Colonic mucosa (tissue), 4 donors: Measurements from ENCODE around the gene CFAP20. TPM values are rescaled to one million over a fixed set of nuclear protein-coding genes. Genes with fewer than 3 reads are reported as not detected.

Experiments used
- DNase-seq: peaks from one replicate; pipeline ENCODE4 v3.0.0-alpha.2; 2020
- H3K27ac ChIP-seq: fragments of 200-600 bp; one replicate; pipeline ENCODE4 v1.8.0; 2021
- H3K27me3 ChIP-seq: fragments of 200-600 bp; one replicate; pipeline ENCODE4 v1.8.0; 2021
- H3K36me3 ChIP-seq: fragments of 200-600 bp; one replicate; pipeline ENCODE4 v1.8.0; 2021
- H3K4me1 ChIP-seq: fragments of 200-600 bp; one replicate; pipeline ENCODE4 v1.8.0; 2021; ENCODE audit warnings: mild to moderate bottlenecking
- H3K4me3 ChIP-seq: fragments of 200-600 bp; one replicate; pipeline ENCODE4 v1.8.0; 2021
- H3K9ac ChIP-seq, 2 donors: one replicate each; pipeline ENCODE4 v1.7.0; 2013; ENCODE audit warnings: control low read depth in 2 of 2, low read depth in 2 of 2, low read length in 2 of 2
- H3K9me3 ChIP-seq: fragments of 200-600 bp; one replicate; pipeline ENCODE4 v1.8.0; 2021
- intact Hi-C: fragments of 100-400 bp; cut with DNase I; formaldehyde crosslinking; loops from one replicate; pipeline ENCODE4 v1.14.1; 2022
- total RNA-seq, 2 donors: library from RNA; stranded (reverse); fragmentation: NEBNext Ultra II Directional in 1 of 2; extraction: Animal tissue kit (Norgen Biotek cat#: 25700) in 1 of 2; gene quantifications; one replicate each; pipeline ENCODE4 v1.2.1, GENCODE V29; 2021
- TF ChIP-seq, protein P1 (sequence below): fragments of 200-600 bp; IDR thresholded peaks from one replicate; pipeline ENCODE4 v1.8.0; 2022; ENCODE audit warnings: antibody characterized with exemption, mild to moderate bottlenecking
- donor health status: healthy.
- donor health status: DM: no; HTN: no; CAD: no.
- donor health status: DM: no; HTN: no; CAD: no.

The CFAP20 gene
- total RNA-seq, 2 donors from 2014 or later = 26.7 to 32.1 TPM

DNA sequence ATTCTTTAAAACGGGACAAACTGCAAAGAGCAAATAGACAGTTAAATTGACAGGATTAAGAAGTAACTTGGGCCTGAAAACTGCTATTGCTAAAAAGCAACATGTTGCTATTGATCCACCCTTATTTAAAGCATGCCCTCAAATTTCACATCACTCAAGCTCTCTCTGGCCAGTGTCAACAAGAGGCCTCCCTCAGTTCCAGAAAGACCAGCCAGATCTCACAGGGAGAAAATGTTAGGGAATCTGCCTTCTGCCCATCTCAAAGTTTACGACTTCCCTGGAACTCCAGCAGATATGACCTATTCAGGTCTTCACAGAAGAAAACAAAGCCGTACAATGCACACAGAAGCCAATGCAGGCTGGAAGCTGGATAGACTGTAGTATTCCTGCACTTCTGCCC lies 8.9 kb downstream of the CFAP20 start:
- TF ChIP-seq, protein P1, sequence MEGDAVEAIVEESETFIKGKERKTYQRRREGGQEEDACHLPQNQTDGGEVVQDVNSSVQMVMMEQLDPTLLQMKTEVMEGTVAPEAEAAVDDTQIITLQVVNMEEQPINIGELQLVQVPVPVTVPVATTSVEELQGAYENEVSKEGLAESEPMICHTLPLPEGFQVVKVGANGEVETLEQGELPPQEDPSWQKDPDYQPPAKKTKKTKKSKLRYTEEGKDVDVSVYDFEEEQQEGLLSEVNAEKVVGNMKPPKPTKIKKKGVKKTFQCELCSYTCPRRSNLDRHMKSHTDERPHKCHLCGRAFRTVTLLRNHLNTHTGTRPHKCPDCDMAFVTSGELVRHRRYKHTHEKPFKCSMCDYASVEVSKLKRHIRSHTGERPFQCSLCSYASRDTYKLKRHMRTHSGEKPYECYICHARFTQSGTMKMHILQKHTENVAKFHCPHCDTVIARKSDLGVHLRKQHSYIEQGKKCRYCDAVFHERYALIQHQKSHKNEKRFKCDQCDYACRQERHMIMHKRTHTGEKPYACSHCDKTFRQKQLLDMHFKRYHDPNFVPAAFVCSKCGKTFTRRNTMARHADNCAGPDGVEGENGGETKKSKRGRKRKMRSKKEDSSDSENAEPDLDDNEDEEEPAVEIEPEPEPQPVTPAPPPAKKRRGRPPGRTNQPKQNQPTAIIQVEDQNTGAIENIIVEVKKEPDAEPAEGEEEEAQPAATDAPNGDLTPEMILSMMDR = no peak
- Histone ChIP-seq H3K27ac (no peak overlapping the region), H3K9ac (no peak overlapping the region), H3K36me3 (no peaks in the 10 kb centered on the region), H3K4me3 (no peak overlapping the region), H3K27me3 (no peaks in the 10 kb centered on the region), H3K9me3 (no peaks in the 10 kb centered on the region), H3K4me1 (peaks cover 19% of the 10 kb centered on the region)
- DNase-seq = no peak
- intact Hi-C loops = loop anchor here (2.0 kb wide), 1 partner anchor 97 kb away; no protein-coding TSS in a partner anchor

DNA sequence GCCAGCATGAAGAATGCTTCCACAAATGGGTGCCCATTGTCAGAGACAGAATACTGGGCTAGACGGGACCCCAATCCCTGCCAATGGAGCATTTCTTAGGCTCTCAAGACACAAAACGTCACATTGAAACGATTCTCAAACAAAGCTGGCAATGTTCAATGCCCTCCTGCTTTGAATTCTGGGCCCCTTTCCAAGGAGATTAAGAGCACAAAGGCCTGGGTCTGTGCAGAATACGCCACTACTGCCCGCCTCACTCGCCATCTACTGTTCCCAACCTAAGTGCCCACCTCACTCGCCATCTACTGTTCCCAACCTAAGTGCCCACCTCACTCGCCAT lies 9.7 kb downstream of the CFAP20 start:
- Histone ChIP-seq H3K27ac (no peak overlapping the region), H3K27me3 (no peaks in the 10 kb centered on the region), H3K4me3 (no peak overlapping the region), H3K9ac (no peak overlapping the region), H3K36me3 (peaks cover 3% of the 10 kb centered on the region), H3K9me3 (no peaks in the 10 kb centered on the region), H3K4me1 (peaks cover 19% of the 10 kb centered on the region)
- DNase-seq = no peak
- TF ChIP-seq, protein P1 = no peak
- intact Hi-C loops = loop anchor here (10.0 kb wide), 1 partner anchor 215 kb away; no protein-coding TSS in a partner anchor

DNA sequence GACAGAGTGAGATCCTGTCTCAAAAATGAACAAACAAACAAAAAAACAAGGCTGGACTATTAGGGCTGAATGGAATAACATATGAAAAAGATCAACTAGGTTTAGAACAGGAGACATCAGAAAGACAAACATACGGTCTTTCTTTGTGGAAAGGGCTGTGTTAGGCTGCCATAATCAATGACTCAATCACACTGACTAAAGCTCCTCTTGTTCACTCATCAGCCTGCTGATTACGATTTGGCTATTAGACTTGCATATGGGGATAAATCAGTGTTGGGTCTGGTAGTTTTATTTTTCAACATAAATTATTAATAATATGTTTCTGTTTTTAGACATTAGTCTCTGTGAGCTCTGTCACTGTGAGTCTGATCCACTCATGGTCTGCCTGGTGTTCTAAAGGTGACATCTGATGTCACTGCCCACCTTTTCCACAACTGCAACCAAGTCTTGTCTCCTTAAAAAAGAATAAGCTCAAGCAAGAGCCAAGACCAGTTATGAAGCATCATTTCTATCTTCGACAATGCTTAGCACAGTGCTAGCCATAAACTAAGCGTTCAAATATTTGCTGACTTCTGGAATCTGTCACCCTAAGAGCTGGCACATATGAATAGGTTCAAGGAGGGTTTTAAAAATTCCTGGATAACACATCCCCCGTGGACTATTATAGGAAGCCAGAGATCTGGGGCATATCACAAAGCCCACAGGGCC lies 10.2 kb downstream of the CFAP20 start:
- intact Hi-C loops = loop anchor here (10.0 kb wide), 1 partner anchor 214 kb away; no protein-coding TSS in a partner anchor
- Histone ChIP-seq H3K36me3 (peaks cover 6% of the 10 kb centered on the region), H3K27me3 (no peaks in the 10 kb centered on the region), H3K4me3 (no peak overlapping the region), H3K9ac (no peak overlapping the region), H3K4me1 (peaks cover 14% of the 10 kb centered on the region), H3K27ac (no peak overlapping the region), H3K9me3 (no peaks in the 10 kb centered on the region)
- no peak for DNase-seq
- TF ChIP-seq, protein P1 = no peak

DNA sequence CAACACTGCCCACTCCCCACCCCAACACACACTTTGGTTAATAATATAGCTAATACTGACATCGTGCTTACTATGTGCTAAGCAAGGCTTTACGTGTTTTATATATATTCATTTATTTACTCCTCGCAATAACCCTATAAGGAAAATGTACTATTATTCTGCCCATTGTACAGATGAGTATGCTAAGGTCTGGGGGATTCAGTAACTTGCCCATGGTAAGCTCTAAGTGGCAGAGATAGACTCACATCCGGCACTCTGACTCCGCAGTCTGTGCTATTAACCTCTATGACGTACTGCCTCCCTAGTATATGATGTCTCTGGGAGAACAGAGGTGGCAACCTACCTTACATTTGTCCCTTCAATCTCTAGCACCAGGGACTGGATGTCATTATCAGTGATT lies 12.7 kb downstream of the CFAP20 start:
- DNase-seq = no peak
- H3K9me3 ChIP-seq = no peaks in the 10 kb centered on the region
- H3K36me3 ChIP-seq = peaks cover 11% of the 10 kb centered on the region
- no peak overlapping the region for H3K9ac ChIP-seq
- no peak overlapping the region for H3K27ac ChIP-seq
- TF ChIP-seq, protein P1 = no peak
- H3K4me1 ChIP-seq = peaks cover 10% of the 10 kb centered on the region
- no peaks in the 10 kb centered on the region for H3K27me3 ChIP-seq
- intact Hi-C loops = loop anchor here (10.0 kb wide), 1 partner anchor 212 kb away; no protein-coding TSS in a partner anchor
- no peak overlapping the region for H3K4me3 ChIP-seq

DNA sequence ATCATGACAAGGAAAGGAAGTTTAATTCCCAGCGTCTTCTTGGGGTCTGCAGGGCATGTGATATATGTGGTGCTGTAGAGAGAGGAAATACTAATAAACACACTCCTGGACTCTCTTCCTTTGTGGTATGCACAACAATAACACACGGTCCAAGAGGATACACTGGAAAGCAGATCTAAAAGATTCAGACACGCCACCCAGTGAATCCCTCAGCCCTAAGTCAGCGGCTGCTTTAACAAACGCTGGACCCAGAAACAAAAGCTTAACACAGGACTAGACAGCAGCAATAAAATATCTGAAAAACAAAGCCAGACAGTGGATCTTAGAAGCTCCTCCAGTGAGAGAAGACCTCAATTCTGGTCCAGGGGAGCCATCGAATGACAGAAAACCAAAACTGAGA lies 13.1 kb downstream of the CFAP20 start:
- no peak overlapping the region for H3K9ac ChIP-seq
- TF ChIP-seq, protein P1 = no peak
- no peak for DNase-seq
- intact Hi-C loops = loop anchor here (10.0 kb wide), 1 partner anchor 211 kb away; no protein-coding TSS in a partner anchor
- H3K36me3 ChIP-seq = peaks cover 11% of the 10 kb centered on the region
- H3K4me3 ChIP-seq = no peak overlapping the region
- no peak overlapping the region for H3K27ac ChIP-seq
- no peaks in the 10 kb centered on the region for H3K27me3 ChIP-seq
- peaks cover 6% of the 10 kb centered on the region for H3K4me1 ChIP-seq
- no peaks in the 10 kb centered on the region for H3K9me3 ChIP-seq
